Retinal pigment epithelial cell (primary cell): Measurements from ENCODE around the gene ERBB4.
"Not testable (repeated sequence)": the region's sequence is repeated elsewhere in the genome, so short reads cannot be mapped to it uniquely, and the experiment has no call there.

ENCODE experiments used
- DNase-seq: peaks from one replicate; pipeline ENCODE4 v3.0.0-alpha.2; 2010; ENCODE audit warnings: low read depth
- H3K4me3 ChIP-seq: 2 replicates; pipeline ENCODE4 v1.5.1; 2011; ENCODE audit warnings: mild to moderate bottlenecking, low read length, control low read depth, moderate library complexity
- CTCF ChIP-seq: conservative IDR thresholded peaks from 2 replicates; pipeline ENCODE4 v1.5.1; 2011; ENCODE audit warnings: low read depth, low read length, control low read depth, inconsistent platforms

ERBB4 gene

GRCh38 chr2:211611061-211611518 is 927.5 kb downstream of the ERBB4 start:
- H3K4me3 ChIP-seq = no peak overlapping the region
- no peak for TF ChIP-seq CTCF
- DNase-seq = no peak

- TF ChIP-seq CTCF = no peak
- no peak overlapping the region for H3K4me3 ChIP-seq
- no peak for DNase-seq
Observed at GRCh38 chr2:211609127-211609526, 929.5 kb downstream of the ERBB4 start.

GRCh38 chr2:211599146-211599545 is 939.5 kb downstream of the ERBB4 start:
- no peak overlapping the region for H3K4me3 ChIP-seq
- peak; percentile 10 for DNase-seq
- TF ChIP-seq CTCF = no peak

- DNase-seq = no peak
- H3K4me3 ChIP-seq = no peak overlapping the region
- TF ChIP-seq CTCF = no peak
Observed at GRCh38 chr2:211598238-211598637, 940.4 kb downstream of the ERBB4 start.

GRCh38 chr2:211592006-211592405 is 946.6 kb downstream of the ERBB4 start:
- DNase-seq = not testable (repeated sequence)

GRCh38 chr2:211591426-211591825 is 947.2 kb downstream of the ERBB4 start:
- no peak for DNase-seq
- no peak for TF ChIP-seq CTCF

More at GRCh38 chr2:211592006-211592405, 946.6 kb downstream of the ERBB4 start:
- not testable (repeated sequence) for H3K4me3 ChIP-seq

GRCh38 chr2:211568439-211568838 is 970.2 kb downstream of the ERBB4 start:
- no peak overlapping the region for H3K4me3 ChIP-seq
- DNase-seq = no peak
- TF ChIP-seq CTCF = no peak

More at GRCh38 chr2:211591426-211591825, 947.2 kb downstream of the ERBB4 start:
- H3K4me3 ChIP-seq = no peak overlapping the region

GRCh38 chr2:211564441-211564840 is 974.2 kb downstream of the ERBB4 start:
- no peak for TF ChIP-seq CTCF
- H3K4me3 ChIP-seq = no peak overlapping the region
- no peak for DNase-seq
